ENCODE results near the gene SSBP2. TPM values are rescaled to one million over a fixed set of nuclear protein-coding genes. Genes with fewer than 3 reads are reported as not detected.

The SSBP2 gene
- total RNA-seq, 4 donors from 2014 or later, result 48.6 to 80.4 (median 71.9) TPM

- TF ChIP-seq, protein P1, sequence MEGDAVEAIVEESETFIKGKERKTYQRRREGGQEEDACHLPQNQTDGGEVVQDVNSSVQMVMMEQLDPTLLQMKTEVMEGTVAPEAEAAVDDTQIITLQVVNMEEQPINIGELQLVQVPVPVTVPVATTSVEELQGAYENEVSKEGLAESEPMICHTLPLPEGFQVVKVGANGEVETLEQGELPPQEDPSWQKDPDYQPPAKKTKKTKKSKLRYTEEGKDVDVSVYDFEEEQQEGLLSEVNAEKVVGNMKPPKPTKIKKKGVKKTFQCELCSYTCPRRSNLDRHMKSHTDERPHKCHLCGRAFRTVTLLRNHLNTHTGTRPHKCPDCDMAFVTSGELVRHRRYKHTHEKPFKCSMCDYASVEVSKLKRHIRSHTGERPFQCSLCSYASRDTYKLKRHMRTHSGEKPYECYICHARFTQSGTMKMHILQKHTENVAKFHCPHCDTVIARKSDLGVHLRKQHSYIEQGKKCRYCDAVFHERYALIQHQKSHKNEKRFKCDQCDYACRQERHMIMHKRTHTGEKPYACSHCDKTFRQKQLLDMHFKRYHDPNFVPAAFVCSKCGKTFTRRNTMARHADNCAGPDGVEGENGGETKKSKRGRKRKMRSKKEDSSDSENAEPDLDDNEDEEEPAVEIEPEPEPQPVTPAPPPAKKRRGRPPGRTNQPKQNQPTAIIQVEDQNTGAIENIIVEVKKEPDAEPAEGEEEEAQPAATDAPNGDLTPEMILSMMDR (IDR thresholded peaks at IDR 0.05; ENCODE audit: low read depth), result no peak
These were observed 324.4 kb downstream of the SSBP2 start for GRCh38 chr5:81426359-81427030.

DNA sequence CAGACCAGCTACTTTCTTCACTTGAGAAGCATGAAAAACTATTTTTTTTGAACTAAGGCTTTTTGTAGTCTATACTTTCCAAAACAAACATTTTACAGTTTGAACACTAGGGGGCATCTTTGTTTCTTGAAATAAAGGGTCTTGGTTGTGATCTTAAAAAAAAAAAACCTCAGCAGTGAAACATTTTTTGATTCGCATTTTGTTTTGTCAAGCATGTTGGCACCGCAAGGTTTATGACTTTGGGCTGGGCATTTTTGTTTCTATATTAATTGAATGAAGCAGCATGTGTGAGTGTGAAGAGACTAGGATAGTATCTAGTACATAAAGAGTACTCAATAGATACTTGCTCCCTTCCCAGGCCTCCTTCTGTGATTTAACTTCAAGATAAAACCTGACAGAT lies 325.3 kb downstream of the SSBP2 start:
- TF ChIP-seq, protein P1 (IDR thresholded peaks at IDR 0.05; ENCODE audit: low read depth), result no peak

- TF ChIP-seq, protein P1 (IDR thresholded peaks at IDR 0.05; ENCODE audit: low read depth), result no peak
These were observed 326.2 kb downstream of the SSBP2 start for GRCh38 chr5:81424728-81425127.

GRCh38 chr5:81422671-81423070 lies 328.2 kb downstream of the SSBP2 start:
- TF ChIP-seq, protein P1 (IDR thresholded peaks at IDR 0.05; ENCODE audit: low read depth), result no peak

DNA sequence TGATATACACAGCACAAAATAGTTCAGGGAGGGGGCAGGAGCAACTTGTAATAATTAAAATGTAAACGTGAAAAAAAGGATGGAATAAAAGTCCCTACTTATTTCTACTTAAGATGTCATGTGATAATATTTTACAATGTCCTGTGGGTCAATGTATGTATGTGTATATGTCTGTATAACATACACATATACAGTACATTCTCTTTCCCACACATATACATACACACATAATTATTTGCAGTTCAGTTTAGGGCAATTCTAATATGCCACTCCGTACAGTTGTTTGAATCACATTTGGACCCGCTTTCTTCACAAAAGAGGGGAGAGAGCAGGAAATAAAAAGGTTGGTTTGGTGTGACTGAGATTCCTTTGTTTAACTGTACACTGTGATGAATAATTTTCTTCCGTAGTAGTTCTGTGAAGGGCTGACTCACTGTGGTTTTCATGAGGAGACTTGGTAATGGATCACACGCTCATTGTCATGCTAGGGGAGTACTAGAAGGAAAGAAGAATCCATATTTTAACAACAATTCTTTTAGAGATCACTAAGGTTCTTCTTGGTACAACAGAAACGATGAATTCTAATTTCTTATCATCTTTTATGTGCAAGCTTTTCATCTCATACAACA lies 330.7 kb downstream of the SSBP2 start:
- TF ChIP-seq, protein P1 (IDR thresholded peaks at IDR 0.05; ENCODE audit: low read depth), result no peak

DNA sequence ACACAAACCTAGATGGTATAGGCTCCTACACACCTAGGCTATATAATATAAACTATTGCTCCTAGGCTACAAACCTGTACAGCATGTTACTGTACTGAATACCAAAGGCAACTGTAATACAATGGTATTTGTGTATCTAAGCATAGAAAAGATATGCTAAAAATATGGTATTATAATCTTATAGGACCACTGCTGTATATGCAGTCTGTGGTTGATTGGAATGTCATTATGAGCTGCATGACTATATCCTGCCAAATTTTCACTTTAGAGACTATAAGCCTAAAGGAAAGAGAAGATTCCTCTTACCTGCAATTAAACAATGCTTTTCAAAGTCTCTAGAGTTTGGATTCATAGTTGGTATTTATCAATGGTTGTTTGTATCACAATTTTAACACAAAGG lies 332.3 kb downstream of the SSBP2 start:
- TF ChIP-seq, protein P1 (IDR thresholded peaks at IDR 0.05; ENCODE audit: low read depth), result no peak

- TF ChIP-seq, protein P1 (IDR thresholded peaks at IDR 0.05; ENCODE audit: low read depth), result no peak
These were observed 333.8 kb downstream of the SSBP2 start for GRCh38 chr5:81417052-81417451.

Data from subcutaneous adipose tissue (tissue), 4 donors.